NCI-H146 treated with DMSO at 0.1 percent for 48 hours (cell line): Measurements from ENCODE around the gene TIAM1.

Experiments
- DNase-seq: peaks from one replicate; lab custom pipeline; 2025; ENCODE audit not compliant: unreplicated experiment; lab: John Stamatoyannopoulos, UW

TIAM1 gene

GRCh38 chr21:31331231-31331630 is 12.8 kb downstream of the TIAM1 start:
- no peak for DNase-seq

- no peak for DNase-seq
Observed at GRCh38 chr21:31330144-31330483, 13.9 kb downstream of the TIAM1 start.

- no peak for DNase-seq
Observed at GRCh38 chr21:31329456-31330143, 14.5 kb downstream of the TIAM1 start.

GRCh38 chr21:31326522-31327242 is 17.4 kb downstream of the TIAM1 start:
- no peak for DNase-seq

GRCh38 chr21:31318971-31319370 is 25.1 kb downstream of the TIAM1 start:
- DNase-seq: no peak

- DNase-seq: no peak
Observed at GRCh38 chr21:31317688-31318087, 26.4 kb downstream of the TIAM1 start.

GRCh38 chr21:31316488-31317169 is 27.4 kb downstream of the TIAM1 start:
- no peak for DNase-seq

GRCh38 chr21:31316072-31316471 is 28.0 kb downstream of the TIAM1 start:
- no peak for DNase-seq

- no peak for DNase-seq
Observed at GRCh38 chr21:31310750-31311149, 33.3 kb downstream of the TIAM1 start.

- DNase-seq: no peak
Observed at GRCh38 chr21:31308584-31308983, 35.5 kb downstream of the TIAM1 start.

- no peak for DNase-seq
Observed at GRCh38 chr21:31305888-31306287, 38.2 kb downstream of the TIAM1 start.

- DNase-seq: no peak
Observed at GRCh38 chr21:31299291-31300147, 44.5 kb downstream of the TIAM1 start.

GRCh38 chr21:31298618-31299269 is 45.3 kb downstream of the TIAM1 start:
- DNase-seq: no peak

- no peak for DNase-seq
Observed at GRCh38 chr21:31297806-31298205, 46.3 kb downstream of the TIAM1 start.

- no peak for DNase-seq
Observed at GRCh38 chr21:31295676-31296075, 48.4 kb downstream of the TIAM1 start.

- no peak for DNase-seq
Observed at GRCh38 chr21:31294691-31295090, 49.4 kb downstream of the TIAM1 start.

- DNase-seq: no peak
Observed at GRCh38 chr21:31293986-31294385, 50.1 kb downstream of the TIAM1 start.

GRCh38 chr21:31290765-31291164 is 53.3 kb downstream of the TIAM1 start:
- DNase-seq: no peak

- DNase-seq: no peak
Observed at GRCh38 chr21:31289702-31290101, 54.4 kb downstream of the TIAM1 start.

- DNase-seq: no peak
Observed at GRCh38 chr21:31288191-31288590, 55.9 kb downstream of the TIAM1 start.

GRCh38 chr21:31287201-31287600 is 56.9 kb downstream of the TIAM1 start:
- DNase-seq: no peak
